22Rv1 (cell line): ENCODE measurements around the gene IFT74.

Source experiments
- H3K27ac ChIP-seq: fragments of 450-650 bp; 2 replicates; pipeline ENCODE4 v1.5.1; 2017
- ZFX ChIP-seq: fragments of 450-650 bp; IDR thresholded peaks from 2 replicates; pipeline ENCODE4 v1.6.1; 2017; ENCODE audit warnings: antibody characterized with exemption, borderline replicate concordance
- TF ChIP-seq, protein P1 (sequence below): fragments of 450-650 bp; IDR thresholded peaks from 2 replicates; pipeline ENCODE4 v1.5.1; 2017; ENCODE audit warnings: mild to moderate bottlenecking

Gene IFT74

DNA sequence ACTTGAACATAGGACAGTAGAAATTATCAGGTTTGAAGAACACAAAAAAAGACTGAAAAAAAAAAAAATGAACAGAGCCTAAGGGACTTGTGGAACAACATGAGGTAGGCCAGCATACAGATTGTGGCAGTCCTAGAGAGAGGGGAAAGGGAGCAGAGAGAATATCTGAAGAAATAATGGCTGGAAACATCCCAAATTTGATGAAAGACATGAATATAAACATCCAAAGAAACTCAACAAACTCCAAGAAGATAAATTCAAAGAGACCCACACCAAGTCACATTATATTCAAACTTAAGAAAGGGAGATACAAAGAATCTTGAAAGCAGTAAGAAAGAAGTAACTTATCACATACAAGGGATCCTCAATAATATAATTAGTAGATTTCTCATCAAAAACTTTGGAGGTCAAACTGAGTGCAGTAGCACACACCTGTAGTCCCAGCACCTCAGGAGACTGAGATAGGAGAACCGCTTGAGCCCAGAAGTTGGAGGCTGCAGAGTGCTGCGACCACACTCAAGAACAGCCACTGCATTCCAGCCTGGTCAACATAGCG, 18.3 kb upstream of the IFT74 start:
- no peak for TF ChIP-seq ZFX
- TF ChIP-seq, protein P1, sequence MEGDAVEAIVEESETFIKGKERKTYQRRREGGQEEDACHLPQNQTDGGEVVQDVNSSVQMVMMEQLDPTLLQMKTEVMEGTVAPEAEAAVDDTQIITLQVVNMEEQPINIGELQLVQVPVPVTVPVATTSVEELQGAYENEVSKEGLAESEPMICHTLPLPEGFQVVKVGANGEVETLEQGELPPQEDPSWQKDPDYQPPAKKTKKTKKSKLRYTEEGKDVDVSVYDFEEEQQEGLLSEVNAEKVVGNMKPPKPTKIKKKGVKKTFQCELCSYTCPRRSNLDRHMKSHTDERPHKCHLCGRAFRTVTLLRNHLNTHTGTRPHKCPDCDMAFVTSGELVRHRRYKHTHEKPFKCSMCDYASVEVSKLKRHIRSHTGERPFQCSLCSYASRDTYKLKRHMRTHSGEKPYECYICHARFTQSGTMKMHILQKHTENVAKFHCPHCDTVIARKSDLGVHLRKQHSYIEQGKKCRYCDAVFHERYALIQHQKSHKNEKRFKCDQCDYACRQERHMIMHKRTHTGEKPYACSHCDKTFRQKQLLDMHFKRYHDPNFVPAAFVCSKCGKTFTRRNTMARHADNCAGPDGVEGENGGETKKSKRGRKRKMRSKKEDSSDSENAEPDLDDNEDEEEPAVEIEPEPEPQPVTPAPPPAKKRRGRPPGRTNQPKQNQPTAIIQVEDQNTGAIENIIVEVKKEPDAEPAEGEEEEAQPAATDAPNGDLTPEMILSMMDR = no peak
- H3K27ac ChIP-seq = no peak overlapping the region

DNA sequence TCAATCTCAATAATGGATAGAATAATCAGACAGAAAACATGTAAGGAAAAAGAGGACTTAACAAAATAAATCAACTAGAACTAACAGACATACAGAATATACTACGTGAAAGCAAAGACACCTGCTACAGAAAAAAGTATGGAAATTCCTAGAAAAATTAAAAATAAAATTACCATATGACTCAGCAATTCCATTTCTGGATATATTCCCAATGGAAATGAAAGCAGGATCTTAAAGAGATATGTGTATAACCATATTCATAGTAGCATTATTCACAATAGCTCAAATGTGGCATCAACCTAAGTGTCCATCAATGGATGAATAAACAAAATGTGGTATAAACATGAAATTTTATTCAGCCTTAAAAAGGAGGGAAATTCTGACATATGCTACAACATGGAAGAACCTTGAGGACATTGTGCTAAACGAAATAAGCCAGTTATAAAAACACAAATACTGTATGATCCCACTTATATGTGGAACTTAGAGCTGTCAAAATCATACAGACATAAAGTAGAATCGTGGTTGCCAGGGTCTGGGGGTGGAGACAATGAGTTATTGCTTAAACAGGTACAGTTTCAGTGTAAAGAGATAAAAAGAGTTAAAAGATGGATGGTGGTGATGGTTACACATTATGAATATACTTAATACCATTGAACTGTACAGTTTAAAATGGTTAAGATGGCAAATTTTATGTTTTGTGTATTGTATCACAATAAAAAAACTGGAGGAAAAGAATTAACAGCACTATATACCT, 16.1 kb upstream of the IFT74 start:
- no peak for TF ChIP-seq ZFX
- TF ChIP-seq, protein P1 = no peak
- H3K27ac ChIP-seq = no peak overlapping the region

DNA sequence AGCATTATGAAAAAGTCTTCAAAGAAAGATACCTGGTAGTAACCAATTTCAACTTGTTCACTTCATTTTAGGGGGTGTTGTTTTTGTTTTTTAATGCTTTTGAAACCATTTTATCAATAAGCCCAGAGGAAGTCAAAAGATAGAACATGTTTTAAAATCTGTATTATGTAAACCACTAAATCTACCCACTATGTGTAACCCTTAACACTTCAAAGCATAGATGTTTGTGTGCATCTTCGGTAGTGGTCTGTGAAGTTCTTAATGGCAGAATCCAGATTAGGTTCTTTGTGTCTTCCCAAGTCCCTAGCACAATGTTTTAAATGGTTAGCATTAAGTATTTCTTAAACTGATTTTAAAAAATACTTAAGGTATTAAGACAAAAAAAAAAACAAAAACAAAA, 15.4 kb upstream of the IFT74 start:
- no peak overlapping the region for H3K27ac ChIP-seq
- TF ChIP-seq, protein P1 = no peak
- no peak for TF ChIP-seq ZFX

DNA sequence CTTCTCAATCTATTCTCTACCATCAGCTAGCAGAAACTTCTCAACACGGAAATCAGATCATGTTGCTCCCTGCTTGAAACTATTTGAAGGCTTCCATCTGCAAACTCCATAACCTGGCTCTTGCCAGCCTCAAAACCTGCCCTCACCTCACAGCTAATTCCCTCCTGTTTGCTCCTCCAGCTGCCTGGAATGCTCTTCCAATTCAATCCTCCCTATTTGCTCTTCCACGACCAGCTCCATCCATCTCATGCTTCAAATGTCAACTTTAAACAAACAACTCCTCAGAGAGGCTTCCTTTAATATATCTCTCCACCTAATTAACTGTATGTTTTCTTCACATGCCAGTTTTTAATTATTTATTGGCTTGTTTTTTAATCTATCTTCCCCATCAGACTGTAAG, 10.6 kb upstream of the IFT74 start:
- TF ChIP-seq, protein P1 = no peak
- TF ChIP-seq ZFX = no peak
- H3K27ac ChIP-seq = 0 out of 2 replicates have a peak overlapping the region, but pooled peaks have one; percentile 91

DNA sequence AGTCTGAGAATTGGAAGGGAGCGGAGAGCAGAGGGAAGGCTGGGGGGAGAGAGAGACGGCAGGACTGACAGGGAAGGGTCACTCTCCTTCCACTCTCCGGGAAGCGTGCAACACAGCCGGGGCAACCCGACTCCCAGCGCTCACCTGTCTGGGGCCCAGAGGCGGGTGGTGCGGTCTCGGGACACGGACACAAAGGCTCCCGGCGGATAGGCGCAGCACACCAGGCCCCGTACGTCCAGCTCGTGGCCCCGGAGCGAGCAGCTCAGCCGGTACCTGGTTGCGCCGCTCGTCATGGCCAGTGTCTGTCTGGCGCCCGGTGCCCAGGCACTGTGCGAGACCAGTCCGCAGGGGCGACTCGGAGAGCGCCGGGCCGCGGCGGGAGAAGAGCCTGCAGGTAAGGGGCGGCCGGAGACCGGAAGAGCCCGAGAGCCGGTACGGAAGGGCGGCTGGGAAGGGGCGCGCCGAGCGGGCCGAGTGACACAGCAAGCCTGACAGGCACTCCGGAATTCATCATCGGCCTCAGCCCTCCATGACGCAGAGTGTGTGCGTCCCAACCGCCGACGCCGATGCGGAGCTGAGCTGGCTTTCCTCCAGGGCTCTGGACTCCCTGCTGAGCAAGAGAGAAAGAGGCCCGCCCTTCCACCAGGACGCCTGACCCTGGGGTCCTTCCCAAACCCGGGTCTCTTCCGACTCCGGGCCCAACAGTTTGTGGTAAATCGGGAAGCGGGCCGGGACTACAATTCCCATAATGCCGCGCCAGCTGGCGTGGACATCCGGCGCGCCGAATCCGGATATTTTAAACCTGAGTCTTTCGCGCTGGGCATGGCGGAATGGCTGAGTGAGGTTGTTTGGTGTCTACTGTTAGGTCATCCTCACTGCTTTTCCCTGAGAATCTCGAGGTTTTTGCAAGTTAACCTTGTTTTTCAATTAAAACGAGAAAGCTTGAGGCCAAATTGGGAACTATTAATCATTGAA, 9.2 kb upstream of the IFT74 start, which contains the start of gene PLAA:
TSS of gene PLAA (minus strand) at position 490 of the 975 bp plus-strand sequence. CDS start at position 293, 197 bp downstream.
- no peak for TF ChIP-seq ZFX
- TF ChIP-seq, protein P1 = peak; percentile 17
- peak within 1 kb of the TSS; percentile 91 for H3K27ac ChIP-seq

DNA sequence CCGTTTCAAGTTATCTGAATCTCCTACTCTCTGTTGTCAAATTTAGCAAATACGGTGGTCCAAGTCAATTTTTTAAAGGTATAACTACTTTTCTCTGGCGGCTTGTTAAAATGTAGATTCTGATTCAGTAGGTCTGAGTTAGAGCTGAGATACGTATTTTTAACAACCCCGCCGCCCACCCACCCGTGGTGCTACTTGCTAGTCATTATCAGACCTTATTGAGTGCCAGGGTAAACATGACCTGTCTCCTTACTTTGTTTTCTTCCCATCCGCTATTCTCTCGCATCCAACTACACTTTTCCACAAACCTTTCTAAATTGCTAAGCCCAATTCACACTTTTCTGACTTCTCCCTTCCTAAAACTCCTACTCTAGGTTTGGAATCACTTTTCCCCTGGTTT, 8.5 kb upstream of the IFT74 start:
- TF ChIP-seq, protein P1 = no peak
- no peak for TF ChIP-seq ZFX
- peak overlapping the region; percentile 91 for H3K27ac ChIP-seq

DNA sequence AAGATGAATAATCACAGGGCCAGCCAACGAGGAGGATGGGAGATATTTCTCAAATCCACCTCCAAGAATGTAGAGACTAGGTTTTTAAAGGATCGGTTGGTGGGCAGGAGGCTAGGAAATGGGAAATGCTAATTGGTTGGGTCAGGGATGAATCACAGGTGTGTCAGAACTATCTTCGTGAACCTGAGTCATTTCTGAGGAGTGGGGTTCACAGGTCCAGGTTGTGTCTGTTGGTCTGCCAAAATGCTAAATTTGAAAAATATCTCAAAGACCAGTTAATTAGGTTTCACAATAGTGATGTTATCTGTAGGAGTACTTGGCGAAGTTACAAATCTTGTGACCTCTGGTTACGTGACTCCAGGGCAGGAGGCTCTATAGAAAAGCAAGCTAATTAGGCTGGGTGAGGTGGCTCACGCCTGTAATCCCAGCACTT, 6.6 kb upstream of the IFT74 start:
- TF ChIP-seq, protein P1 = no peak
- TF ChIP-seq ZFX = no peak
- H3K27ac ChIP-seq = no peak overlapping the region
